OCI-LY7 (cell line): ENCODE data around the gene CPNE4.

Source experiments
- EZH2phosphoT487 ChIP-seq: fragments of 200-600 bp; sonication (generic); IDR thresholded peaks from 2 replicates; pipeline ENCODE4 v1.6.1; 2018; ENCODE audit warnings: low read depth, borderline replicate concordance, mild to moderate bottlenecking, mixed run types, antibody characterized with exemption, low read length, moderate library complexity, mixed read lengths
- TF ChIP-seq, protein P1 (sequence below): fragments of 200-600 bp; sonication (generic); conservative IDR thresholded peaks from 2 replicates; pipeline ENCODE4 v1.5.1; 2014; ENCODE audit warnings: mild to moderate bottlenecking, antibody characterized with exemption, low read length, moderate library complexity, mixed read lengths

DNA sequence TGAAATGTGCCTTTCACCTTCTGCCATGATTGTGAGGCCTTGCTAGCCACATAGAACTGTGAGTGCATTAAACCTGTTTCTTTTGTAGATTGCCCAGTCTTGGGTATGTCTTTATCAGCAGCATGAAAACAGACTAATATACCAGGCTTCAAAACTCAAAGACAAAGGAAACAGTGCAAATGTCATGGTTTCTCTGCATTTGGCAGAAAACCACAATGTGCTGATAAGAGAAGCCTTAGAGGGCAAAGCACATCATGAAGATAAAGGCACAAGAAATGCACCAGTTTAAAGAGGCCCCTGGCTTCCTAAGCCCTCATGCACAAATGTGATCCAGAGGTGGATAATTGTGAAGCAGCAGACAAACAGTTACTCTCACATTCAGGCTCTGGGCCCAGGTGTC lies 259.2 kb downstream of the CPNE4 start:
- TF ChIP-seq, protein P1, sequence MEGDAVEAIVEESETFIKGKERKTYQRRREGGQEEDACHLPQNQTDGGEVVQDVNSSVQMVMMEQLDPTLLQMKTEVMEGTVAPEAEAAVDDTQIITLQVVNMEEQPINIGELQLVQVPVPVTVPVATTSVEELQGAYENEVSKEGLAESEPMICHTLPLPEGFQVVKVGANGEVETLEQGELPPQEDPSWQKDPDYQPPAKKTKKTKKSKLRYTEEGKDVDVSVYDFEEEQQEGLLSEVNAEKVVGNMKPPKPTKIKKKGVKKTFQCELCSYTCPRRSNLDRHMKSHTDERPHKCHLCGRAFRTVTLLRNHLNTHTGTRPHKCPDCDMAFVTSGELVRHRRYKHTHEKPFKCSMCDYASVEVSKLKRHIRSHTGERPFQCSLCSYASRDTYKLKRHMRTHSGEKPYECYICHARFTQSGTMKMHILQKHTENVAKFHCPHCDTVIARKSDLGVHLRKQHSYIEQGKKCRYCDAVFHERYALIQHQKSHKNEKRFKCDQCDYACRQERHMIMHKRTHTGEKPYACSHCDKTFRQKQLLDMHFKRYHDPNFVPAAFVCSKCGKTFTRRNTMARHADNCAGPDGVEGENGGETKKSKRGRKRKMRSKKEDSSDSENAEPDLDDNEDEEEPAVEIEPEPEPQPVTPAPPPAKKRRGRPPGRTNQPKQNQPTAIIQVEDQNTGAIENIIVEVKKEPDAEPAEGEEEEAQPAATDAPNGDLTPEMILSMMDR, result no peak
- no peak for TF ChIP-seq EZH2phosphoT487
